Measurements from ENCODE around the gene ADAMTS14. TPM values are rescaled to one million over a fixed set of nuclear protein-coding genes. Genes with fewer than 3 reads are reported as not detected.
A peak's percentile ranks its signal among the peaks of the same experiment; 100 is the strongest.
"Not testable (repeated sequence)": the region's sequence is repeated elsewhere in the genome, so short reads cannot be mapped to it uniquely, and the experiment has no call there.

The ADAMTS14 gene
- total RNA-seq, 2 experiments from 2014 or later = not detected

GRCh38 chr10:70758757-70759514 is 86.6 kb downstream of the ADAMTS14 start:
- Mint-ChIP-seq H3K27me3 (peaks cover 2% of the 10 kb centered on the region), H3K9me3 (no peaks in the 10 kb centered on the region), H3K4me3 (no peak overlapping the region), H3K36me3 (no peaks in the 10 kb centered on the region), H3K27ac (no peak overlapping the region), H3K4me1 (ENCODE audit: low read depth) (peaks cover 7% of the 10 kb centered on the region)
- intact Hi-C loops (cut with micrococcal nuclease) = loop anchor here (1.0 to 2.0 kb wide), 3 partner anchors 200 to 298 kb away; no protein-coding TSS in a partner anchor
- ChIA-PET CTCF (interaction anchor here (0.6 to 6.1 kb wide), 27 partner anchors 9 to 1024 kb away, joined by 3 to 85 read pairs (median 3); partner anchors contain the start of gene PCBD1), POLR2A (interaction anchor here (1.0 kb wide), 1 partner anchor 140 kb away, joined by 3 read pairs; no protein-coding TSS in a partner anchor)
- DNase-seq = peak; percentile 76

- no peak for DNase-seq
Observed at GRCh38 chr10:70759781-70760180, 87.5 kb downstream of the ADAMTS14 start.

GRCh38 chr10:70760271-70760787 is 88.0 kb downstream of the ADAMTS14 start:
- H3K4me3 Mint-ChIP-seq = no peak overlapping the region
- H3K9me3 Mint-ChIP-seq = no peaks in the 10 kb centered on the region
- no peaks in the 10 kb centered on the region for H3K36me3 Mint-ChIP-seq
- DNase-seq = no peak
- POLR2A ChIA-PET = no interaction called here
- peaks cover 2% of the 10 kb centered on the region for H3K27me3 Mint-ChIP-seq
- H3K4me1 Mint-ChIP-seq (ENCODE audit: low read depth) = peaks cover 7% of the 10 kb centered on the region
- no peak overlapping the region for H3K27ac Mint-ChIP-seq
- intact Hi-C loops (cut with micrococcal nuclease) = no loop called here
- CTCF ChIA-PET = interaction anchor here (1.3 to 6.1 kb wide), 5 partner anchors 10 to 299 kb away, joined by 4 to 85 read pairs (median 12); no protein-coding TSS in a partner anchor

More at GRCh38 chr10:70759781-70760180, 87.5 kb downstream of the ADAMTS14 start:
- no peaks in the 10 kb centered on the region for H3K36me3 Mint-ChIP-seq
- intact Hi-C loops (cut with micrococcal nuclease) = loop anchor here (1.0 to 2.0 kb wide), 3 partner anchors 200 to 299 kb away; no protein-coding TSS in a partner anchor
- no peak overlapping the region for H3K27ac Mint-ChIP-seq
- no peaks in the 10 kb centered on the region for H3K9me3 Mint-ChIP-seq
- peaks cover 7% of the 10 kb centered on the region for H3K4me1 Mint-ChIP-seq (ENCODE audit: low read depth)
- ChIA-PET CTCF (interaction anchor here (0.8 to 6.1 kb wide), 10 partner anchors 10 to 298 kb away, joined by 3 to 85 read pairs (median 6); no protein-coding TSS in a partner anchor), POLR2A (no interaction called here)
- no peak overlapping the region for H3K4me3 Mint-ChIP-seq
- peaks cover 2% of the 10 kb centered on the region for H3K27me3 Mint-ChIP-seq

- H3K4me3 Mint-ChIP-seq = no peak overlapping the region
- intact Hi-C loops (cut with micrococcal nuclease) = no loop called here
- CTCF ChIA-PET = interaction anchor here (0.7 to 6.1 kb wide), 6 partner anchors 11 to 300 kb away, joined by 3 to 85 read pairs (median 5); no protein-coding TSS in a partner anchor
- no peak for DNase-seq
- H3K9me3 Mint-ChIP-seq = peaks cover 3% of the 10 kb centered on the region
- no peak overlapping the region for H3K27ac Mint-ChIP-seq
- H3K36me3 Mint-ChIP-seq = no peaks in the 10 kb centered on the region
- POLR2A ChIA-PET = no interaction called here
- peaks cover 7% of the 10 kb centered on the region for H3K4me1 Mint-ChIP-seq (ENCODE audit: low read depth)
- H3K27me3 Mint-ChIP-seq = peaks cover 2% of the 10 kb centered on the region
Observed at GRCh38 chr10:70761031-70761601, 88.8 kb downstream of the ADAMTS14 start.

GRCh38 chr10:70761727-70762350 is 89.5 kb downstream of the ADAMTS14 start:
- POLR2A ChIA-PET = no interaction called here
- Mint-ChIP-seq H3K4me3 (no peak overlapping the region), H3K36me3 (no peaks in the 10 kb centered on the region), H3K27me3 (peaks cover 2% of the 10 kb centered on the region), H3K27ac (no peak overlapping the region), H3K4me1 (ENCODE audit: low read depth) (peaks cover 7% of the 10 kb centered on the region), H3K9me3 (peaks cover 3% of the 10 kb centered on the region)
- intact Hi-C loops (cut with micrococcal nuclease) = no loop called here
- CTCF ChIA-PET = interaction anchor here (0.9 to 6.1 kb wide), 3 partner anchors 17 to 301 kb away, joined by 3 to 85 read pairs (median 4); no protein-coding TSS in a partner anchor
- DNase-seq = no peak

- Mint-ChIP-seq H3K9me3 (peaks cover 3% of the 10 kb centered on the region), H3K4me1 (ENCODE audit: low read depth) (peaks cover 7% of the 10 kb centered on the region), H3K27me3 (peaks cover 2% of the 10 kb centered on the region), H3K4me3 (no peak overlapping the region), H3K36me3 (no peaks in the 10 kb centered on the region), H3K27ac (no peak overlapping the region)
- intact Hi-C loops (cut with micrococcal nuclease) = no loop called here
- ChIA-PET POLR2A (no interaction called here), CTCF (interaction anchor here (0.6 to 1.3 kb wide), 2 partner anchors 8 to 398 kb away, joined by 3 read pairs; no protein-coding TSS in a partner anchor)
- no peak for DNase-seq
Observed at GRCh38 chr10:70762441-70763175, 90.3 kb downstream of the ADAMTS14 start.

GRCh38 chr10:70763567-70763966 is 91.3 kb downstream of the ADAMTS14 start:
- Mint-ChIP-seq H3K4me1 (ENCODE audit: low read depth) (peaks cover 6% of the 10 kb centered on the region), H3K9me3 (peaks cover 3% of the 10 kb centered on the region), H3K4me3 (no peak overlapping the region), H3K27ac (no peak overlapping the region), H3K36me3 (no peaks in the 10 kb centered on the region), H3K27me3 (peaks cover 2% of the 10 kb centered on the region)
- ChIA-PET POLR2A (no interaction called here), CTCF (interaction anchor here (1.3 kb wide), 1 partner anchor 399 kb away, joined by 3 read pairs; no protein-coding TSS in a partner anchor)
- DNase-seq = no peak
- intact Hi-C loops (cut with micrococcal nuclease) = no loop called here

GRCh38 chr10:70765794-70766594 is 93.7 kb downstream of the ADAMTS14 start:
- H3K36me3 Mint-ChIP-seq = no peaks in the 10 kb centered on the region
- peaks cover 2% of the 10 kb centered on the region for H3K27me3 Mint-ChIP-seq
- CTCF ChIA-PET = no interaction called here
- POLR2A ChIA-PET = no interaction called here
- no peaks in the 10 kb centered on the region for H3K4me1 Mint-ChIP-seq (ENCODE audit: low read depth)
- no peak for DNase-seq
- no peak overlapping the region for H3K27ac Mint-ChIP-seq
- peaks cover 3% of the 10 kb centered on the region for H3K9me3 Mint-ChIP-seq
- H3K4me3 Mint-ChIP-seq = no peak overlapping the region
- intact Hi-C loops (cut with micrococcal nuclease) = no loop called here

GRCh38 chr10:70768026-70768685 is 95.8 kb downstream of the ADAMTS14 start:
- H3K27ac Mint-ChIP-seq; H3K9me3 Mint-ChIP-seq; H3K4me1 Mint-ChIP-seq (ENCODE audit: low read depth); H3K4me3 Mint-ChIP-seq; POLR2A ChIA-PET; H3K27me3 Mint-ChIP-seq; DNase-seq; H3K36me3 Mint-ChIP-seq; intact Hi-C loops (cut with micrococcal nuclease): not testable (repeated sequence)
- CTCF ChIA-PET = interaction anchor here (0.6 to 0.9 kb wide), 2 partner anchors 10 to 39 kb away, joined by 3 to 4 read pairs; no protein-coding TSS in a partner anchor

GRCh38 chr10:70769121-70769520 is 96.8 kb downstream of the ADAMTS14 start:
- H3K4me3 Mint-ChIP-seq = no peak overlapping the region
- H3K27ac Mint-ChIP-seq = no peak overlapping the region
- peaks cover 3% of the 10 kb centered on the region for H3K9me3 Mint-ChIP-seq
- no peaks in the 10 kb centered on the region for H3K27me3 Mint-ChIP-seq
- peak; percentile 3 for DNase-seq
- H3K36me3 Mint-ChIP-seq = no peaks in the 10 kb centered on the region
- CTCF ChIA-PET = interaction anchor here (0.6 kb wide), 1 partner anchor 150 kb away, joined by 3 read pairs; no protein-coding TSS in a partner anchor
- intact Hi-C loops (cut with micrococcal nuclease) = no loop called here
- no peaks in the 10 kb centered on the region for H3K4me1 Mint-ChIP-seq (ENCODE audit: low read depth)
- POLR2A ChIA-PET = no interaction called here
